Fibroblast of mammary gland (primary cell): Measurements from ENCODE around the gene GPX6.
"Not testable (repeated sequence)": the region's sequence is repeated elsewhere in the genome, so short reads cannot be mapped to it uniquely, and the experiment has no call there.

Experiments
- DNase-seq: peaks from one replicate; pipeline ENCODE4 v3.0.0-alpha.2; 2010; ENCODE audit warnings: low read depth
- H3K4me3 ChIP-seq: 2 replicates; pipeline ENCODE4 v1.5.1; 2011; ENCODE audit warnings: low read depth, mild to moderate bottlenecking, low read length, moderate library complexity; ENCODE audit not compliant: control insufficient read depth
- CTCF ChIP-seq: conservative IDR thresholded peaks from 2 replicates; pipeline ENCODE4 v1.5.1; 2011; ENCODE audit warnings: low read depth, low read length, inconsistent platforms; ENCODE audit not compliant: control insufficient read depth, insufficient read depth

GPX6 gene

DNA sequence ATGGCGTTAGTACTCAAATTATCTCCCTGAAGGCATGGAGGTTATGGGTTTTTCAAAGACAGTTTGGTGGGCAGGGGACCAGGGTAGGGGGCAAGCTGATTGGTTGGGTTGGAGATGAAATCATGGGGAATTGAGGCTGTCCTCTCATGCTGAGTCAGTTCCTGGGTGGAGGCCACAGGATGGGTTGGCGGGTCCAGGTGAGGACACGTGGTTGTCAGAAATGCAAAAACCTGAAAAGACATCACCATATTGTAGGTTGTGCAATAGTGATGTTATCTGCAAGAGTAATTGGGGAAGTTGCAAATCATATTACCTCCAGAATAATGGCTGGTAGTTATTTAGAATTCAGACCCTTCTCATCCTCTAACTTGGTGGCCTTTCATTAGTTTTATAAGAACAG is 30.1 kb downstream of the GPX6 start:
- no peak for DNase-seq
- H3K4me3 ChIP-seq: no peak overlapping the region
- TF ChIP-seq CTCF: no peak

- TF ChIP-seq CTCF: no peak
- DNase-seq: no peak
- no peak overlapping the region for H3K4me3 ChIP-seq
Measured at GRCh38 chr6:28480253-28480932, 35.2 kb downstream of the GPX6 start.

DNA sequence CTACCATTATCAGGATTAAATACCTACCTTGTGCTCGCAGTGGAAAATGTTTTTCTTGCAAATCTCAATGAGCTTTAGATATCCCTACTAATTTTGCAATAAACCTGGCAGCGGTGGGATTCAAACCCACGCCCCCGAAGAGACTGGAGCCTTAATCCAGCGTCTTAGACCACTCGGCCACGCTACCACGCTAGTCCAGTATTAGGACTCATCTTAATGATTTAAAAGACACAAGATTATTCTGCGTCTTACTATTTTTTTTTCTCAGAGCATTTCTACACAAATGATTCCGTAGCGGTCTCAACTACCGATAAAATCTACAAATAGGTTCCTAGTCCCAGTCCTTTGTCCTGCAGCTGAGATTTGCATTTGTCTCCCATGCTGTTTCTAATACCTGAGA is 37.1 kb downstream of the GPX6 start:
- TF ChIP-seq CTCF: no peak
- no peak for DNase-seq
- no peak overlapping the region for H3K4me3 ChIP-seq

GRCh38 chr6:28474441-28475219 is 41.0 kb downstream of the GPX6 start:
- peak overlapping the region; percentile 67 for H3K4me3 ChIP-seq
- DNase-seq: peak; percentile 93
- no peak for TF ChIP-seq CTCF

DNA sequence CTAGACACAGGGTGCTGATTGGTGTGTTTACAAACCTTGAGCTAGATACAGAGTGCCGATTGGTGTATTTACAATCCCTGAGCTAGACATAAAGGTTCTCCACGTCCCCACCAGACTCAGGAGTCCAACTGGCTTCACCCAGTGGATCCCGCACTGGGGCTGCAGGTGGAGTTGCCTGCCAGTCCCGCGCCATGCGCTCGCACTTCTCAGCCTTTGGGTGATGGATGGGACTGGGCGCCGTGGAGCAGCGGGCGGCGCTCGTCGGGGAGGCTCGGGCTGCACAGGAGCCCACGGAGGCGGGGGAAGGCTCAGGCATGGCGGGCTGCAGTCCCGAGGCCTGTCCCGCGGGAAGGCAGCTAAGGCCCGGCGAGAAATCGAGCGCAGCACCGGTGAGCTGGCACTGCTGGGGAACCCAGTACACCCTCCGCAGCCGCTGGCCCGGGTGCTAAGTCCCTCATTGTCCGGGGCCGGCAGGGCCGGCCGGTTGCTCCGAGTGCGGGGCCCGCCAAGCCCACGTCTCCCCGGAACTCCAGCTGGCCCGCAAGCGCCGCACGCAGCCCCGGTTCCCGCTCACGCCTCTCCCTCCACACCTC is 46.3 kb downstream of the GPX6 start:
- H3K4me3 ChIP-seq, DNase-seq: not testable (repeated sequence)

- DNase-seq: no peak
- no peak overlapping the region for H3K4me3 ChIP-seq
- no peak for TF ChIP-seq CTCF
Measured at GRCh38 chr6:28468056-28468455, 47.5 kb downstream of the GPX6 start.

DNA sequence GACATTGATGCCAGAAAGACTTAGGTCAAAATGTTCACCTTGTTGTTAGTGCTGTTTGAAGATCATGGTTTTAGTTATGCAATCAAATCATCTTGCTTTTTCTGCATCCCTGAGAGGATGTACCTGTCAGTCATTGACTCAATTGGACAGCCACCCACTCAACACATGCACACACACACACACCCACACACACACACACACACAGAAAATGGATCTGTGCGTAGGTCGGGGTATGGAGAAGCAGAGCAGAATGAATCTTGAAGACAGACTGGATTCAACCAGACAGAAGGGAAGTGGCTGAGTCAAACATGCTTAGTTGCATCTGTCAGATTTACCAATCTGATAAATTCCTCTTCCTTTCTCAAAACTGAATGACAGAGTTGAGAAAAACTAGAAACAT is 53.2 kb downstream of the GPX6 start:
- no peak overlapping the region for H3K4me3 ChIP-seq
- TF ChIP-seq CTCF: no peak
- DNase-seq: no peak
